Tibial nerve (tissue), 4 donors: Measurements from ENCODE around the gene RPS6KA2. TPM values are rescaled to one million over a fixed set of nuclear protein-coding genes. Genes with fewer than 3 reads are reported as not detected.

Experiments
- DNase-seq, 2 donors: peaks; one replicate each; pipeline ENCODE4 v3.0.0-alpha.2; 2019; ENCODE audit warnings: low spot score in 2 of 2
- H3K27ac ChIP-seq, 4 donors: fragments of 200-600 bp; sonication (generic) in 3 of 4; one replicate each; pipeline ENCODE4 v1.5.1; 2017 to 2019; ENCODE audit warnings: mild to moderate bottlenecking in 1 of 4
- H3K27me3 ChIP-seq, 2 donors: fragments of 200-600 bp; sonication (generic) in 1 of 2; one replicate each; pipeline versions ENCODE4 v1.5.1 to v1.6.0; 2017 to 2019
- H3K36me3 ChIP-seq, 3 donors: fragments of 200-600 bp; sonication (generic); one replicate each; pipeline ENCODE4 v1.5.1; 2018 to 2019
- H3K4me1 ChIP-seq, 4 donors: fragments of 200-600 bp; sonication (generic) in 3 of 4; one replicate each; pipeline ENCODE4 v1.5.1; 2017 to 2019
- H3K4me3 ChIP-seq, 4 donors: fragments of 200-600 bp; sonication (generic) in 3 of 4; one replicate each; pipeline ENCODE4 v1.5.1; 2017 to 2019; ENCODE audit warnings: mild to moderate bottlenecking in 1 of 4, moderate library complexity in 1 of 4
- H3K9me3 ChIP-seq, 4 donors: fragments of 200-600 bp; sonication (generic) in 3 of 4; one replicate each; pipeline ENCODE4 v1.5.1; 2017 to 2019
- CTCF ChIP-seq, 5 experiments: fragments of 200-600 bp in 3 of 5; fragments of 450-650 bp in 2 of 5; sonication (generic) in 3 of 5; IDR thresholded peaks; one replicate each; pipeline ENCODE4 v1.5.1; 2016 to 2019; ENCODE audit warnings: antibody characterized with exemption in 5 of 5, mild to moderate bottlenecking in 3 of 5, moderate library complexity in 2 of 5
- EP300 ChIP-seq, 2 donors: sonication (generic); formaldehyde crosslinking; IDR thresholded peaks; one replicate each; pipeline ENCODE4 v1.6.1; 2017; ENCODE audit warnings: antibody characterized with exemption in 2 of 2, mild to moderate bottlenecking in 1 of 2
- POLR2A ChIP-seq, 2 donors: fragments of 450-650 bp; IDR thresholded peaks; one replicate each; pipeline ENCODE4 v1.6.1; 2017; ENCODE audit warnings: antibody characterized with exemption in 2 of 2, mild to moderate bottlenecking in 2 of 2, moderate library complexity in 2 of 2
- WGBS, 2 donors: methylation state at CpG; one replicate each; pipeline ENCODE4 v1.1.5; 2018; 5-methylcytosine and 5-hydroxymethylcytosine counted together
- total RNA-seq, 4 donors: library from RNA; depleted of rRNA; stranded (reverse); fragments of >200 nt; gene quantifications; one replicate each; pipeline ENCODE4 v1.1.0, GENCODE V29; 2016

RPS6KA2 gene
- total RNA-seq, 4 donors from 2014 or later, result 89.6 to 153 (median 103) TPM

- no peak for TF ChIP-seq EP300 (IDR thresholded peaks at IDR 0.05)
- TF ChIP-seq POLR2A (IDR thresholded peaks at IDR 0.05), result no peak
- no peak for TF ChIP-seq CTCF (IDR thresholded peaks at IDR 0.05)
- 80 to 83% methylated on average over 13 of the region's 13 CpGs for WGBS, 2 donors
- peaks cover 0 to 82% (median 0%) of the 10 kb centered on the region in 3 donors for H3K36me3 ChIP-seq
- H3K4me3 ChIP-seq, result no peak overlapping the region
- no peaks in the 10 kb centered on the region for H3K27me3 ChIP-seq
- no peak overlapping the region for H3K27ac ChIP-seq
- no peak for DNase-seq
- H3K4me1 ChIP-seq, result no peaks in the 10 kb centered on the region
- H3K9me3 ChIP-seq, result no peaks in the 10 kb centered on the region
Observed at GRCh38 chr6:166446146-166446545, 180.9 kb downstream of the RPS6KA2 start.

- Histone ChIP-seq H3K4me3 (no peak overlapping the region), H3K9me3 (no peaks in the 10 kb centered on the region), H3K36me3 (peaks cover 0 to 78% (median 0%) of the 10 kb centered on the region in 3 donors), H3K27me3 (no peaks in the 10 kb centered on the region), H3K4me1 (no peaks in the 10 kb centered on the region), H3K27ac (no peak overlapping the region)
- 90 to 92% methylated on average over 15 of the region's 15 CpGs for WGBS, 2 donors
- TF ChIP-seq EP300 (IDR thresholded peaks at IDR 0.05) (no peak), CTCF (IDR thresholded peaks at IDR 0.05) (no peak), POLR2A (IDR thresholded peaks at IDR 0.05) (no peak)
- no peak for DNase-seq
Observed at GRCh38 chr6:166444446-166444845, 182.6 kb downstream of the RPS6KA2 start.

- 76 to 82% methylated on average over 8 of the region's 8 CpGs for WGBS, 2 donors
- Histone ChIP-seq H3K27ac (no peak overlapping the region), H3K27me3 (no peaks in the 10 kb centered on the region), H3K4me3 (no peak overlapping the region), H3K9me3 (no peaks in the 10 kb centered on the region), H3K4me1 (no peaks in the 10 kb centered on the region), H3K36me3 (peaks cover 0 to 65% (median 0%) of the 10 kb centered on the region in 3 donors)
- DNase-seq, result no peak
- TF ChIP-seq POLR2A (IDR thresholded peaks at IDR 0.05) (no peak), EP300 (IDR thresholded peaks at IDR 0.05) (no peak), CTCF (IDR thresholded peaks at IDR 0.05) (no peak)
Observed at GRCh38 chr6:166443166-166443565, 183.9 kb downstream of the RPS6KA2 start.

GRCh38 chr6:166442131-166442685 is 184.8 kb downstream of the RPS6KA2 start:
- Histone ChIP-seq H3K36me3 (peaks cover 0 to 60% (median 0%) of the 10 kb centered on the region in 3 donors), H3K27me3 (no peaks in the 10 kb centered on the region), H3K27ac (no peak overlapping the region), H3K4me1 (no peaks in the 10 kb centered on the region), H3K9me3 (no peaks in the 10 kb centered on the region), H3K4me3 (no peak overlapping the region)
- 73% methylated on average over 18 of the region's 18 CpGs for WGBS, 2 donors
- DNase-seq, result no peak
- TF ChIP-seq POLR2A (IDR thresholded peaks at IDR 0.05) (no peak), CTCF (IDR thresholded peaks at IDR 0.05) (no peak), EP300 (IDR thresholded peaks at IDR 0.05) (no peak)

- Histone ChIP-seq H3K36me3 (peaks cover 0 to 59% (median 0%) of the 10 kb centered on the region in 3 donors), H3K27ac (no peak overlapping the region), H3K4me1 (peaks cover 0 to 4% (median 0%) of the 10 kb centered on the region in 4 donors), H3K9me3 (no peaks in the 10 kb centered on the region), H3K4me3 (no peak overlapping the region), H3K27me3 (no peaks in the 10 kb centered on the region)
- DNase-seq, result no peak
- TF ChIP-seq EP300 (IDR thresholded peaks at IDR 0.05) (no peak), POLR2A (IDR thresholded peaks at IDR 0.05) (no peak), CTCF (IDR thresholded peaks at IDR 0.05) (no peak)
- 74 to 82% methylated on average over 13 to 14 of the region's 19 CpGs for WGBS, 2 donors
Observed at GRCh38 chr6:166441325-166442078, 185.5 kb downstream of the RPS6KA2 start.
